GM12878 (cell line): Measurements from ENCODE around the gene SLC4A5. TPM values are rescaled to one million over a fixed set of nuclear protein-coding genes. Genes with fewer than 3 reads are reported as not detected.

Experiments used
- ATAC-seq: fragments of 200-7000 bp; cut with Tn5 transposase; 3 replicates; pipeline ENCODE4 v1.9.1; 2020; ENCODE audit warnings: mild to moderate bottlenecking, moderate library complexity
- BruUV-seq: library from RNA; stranded (reverse); fragments of 400-500 nt; replicated peaks from 2 replicates; lab custom pipeline; 2021; lab: Mats Ljungman, UMichigan
- CTCF ChIA-PET: fragments of 300-600 bp; sonication (Branson Sonifier 250); formaldehyde crosslinking; extraction: SDS; loops from one replicate; lab custom pipeline; 2021; ENCODE audit warnings: inconsistent platforms; lab: Yijun Ruan, JAX
- POLR2A ChIA-PET: fragments of 350-600 bp; formaldehyde crosslinking; extraction: SDS; loops from one replicate; lab custom pipeline; 2021; ENCODE audit warnings: inconsistent platforms; lab: Charles Lee
- RAD21 ChIA-PET: fragments of 300-600 bp; sonication (Branson Sonifier 250); formaldehyde crosslinking; loops from one replicate; lab custom pipeline; 2023; ENCODE audit warnings: antibody characterized with exemption; ENCODE audit not compliant: unreplicated experiment; lab: Charles Lee
- SMC1A ChIA-PET: fragments of 300-600 bp; sonication (Branson Sonifier 250); formaldehyde crosslinking; loops from one replicate; lab custom pipeline; 2023; ENCODE audit not compliant: unreplicated experiment, uncharacterized antibody; lab: Charles Lee
- DNase-seq: peaks from one replicate; pipeline ENCODE4 v3.0.0-alpha.2; 2011; ENCODE audit warnings: low read depth, low spot score
- FAIRE-seq: peaks from 3 replicates; lab custom pipeline; 2011; peaks lifted over from hg19 to GRCh38; lab: Jason Lieb, UNC
- H2AFZ ChIP-seq: 2 replicates; pipeline ENCODE4 v1.6.0; 2011; ENCODE audit warnings: low read depth, low read length, control low read depth; ENCODE audit not compliant: control insufficient read depth
- H3K27ac ChIP-seq: 2 replicates; pipeline ENCODE4 v1.5.1; 2011; ENCODE audit warnings: control low read depth; ENCODE audit not compliant: control insufficient read depth, insufficient read depth
- H3K27me3 ChIP-seq, 2 experiments: replicated peaks in 1 of 2; 2 replicates each; pipeline versions ENCODE4 v1.6.0 to v1.6.1; 2011; ENCODE audit warnings: low read length in 1 of 2; ENCODE audit not compliant: control insufficient read depth in 2 of 2, insufficient read depth in 2 of 2
- H3K36me3 ChIP-seq, 2 experiments: 2 replicates each; pipeline ENCODE4 v1.5.1; 2011; ENCODE audit warnings: low read length in 1 of 2; ENCODE audit not compliant: control insufficient read depth in 2 of 2, insufficient read depth in 2 of 2
- H3K4me1 ChIP-seq: 2 replicates; pipeline ENCODE4 v1.6.1; 2011; ENCODE audit warnings: mild to moderate bottlenecking, low read length, moderate library complexity, mixed read lengths; ENCODE audit not compliant: control insufficient read depth, insufficient read depth
- H3K4me2 ChIP-seq: 2 replicates; pipeline ENCODE4 v1.6.0; 2011; ENCODE audit warnings: control low read depth; ENCODE audit not compliant: control insufficient read depth, insufficient read depth
- H3K4me3 ChIP-seq: fragments of 200-600 bp; sonication (generic); 2 replicates; pipeline ENCODE4 v1.5.1; 2016
- H3K79me2 ChIP-seq: 2 replicates; pipeline ENCODE4 v1.6.0; 2011; ENCODE audit warnings: low read length; ENCODE audit not compliant: control insufficient read depth, insufficient read depth
- H3K9ac ChIP-seq: 2 replicates; pipeline ENCODE4 v1.8.0; 2011; ENCODE audit warnings: low read length, control low read depth, mixed read lengths; ENCODE audit not compliant: control insufficient read depth, insufficient read depth
- H3K9me3 ChIP-seq: replicated peaks from 3 replicates; pipeline ENCODE4 v1.5.1; 2011; ENCODE audit warnings: mild to moderate bottlenecking, low read length; ENCODE audit not compliant: control insufficient read depth, insufficient read depth
- H4K20me1 ChIP-seq: 2 replicates; pipeline ENCODE4 v1.6.0; 2011; ENCODE audit not compliant: control insufficient read depth, insufficient read depth
- NFYA ChIP-seq: IDR thresholded peaks from 2 replicates; pipeline ENCODE4 v1.6.1; 2011; ENCODE audit warnings: low read depth, mild to moderate bottlenecking, low read length, improper control_type of control experiment, borderline replicate concordance
- TARDBP ChIP-seq: IDR thresholded peaks from 2 replicates; pipeline ENCODE4 v1.6.1; 2016; ENCODE audit warnings: borderline replicate concordance
- TCF12 ChIP-seq: IDR thresholded peaks from 2 replicates; pipeline ENCODE4 v1.6.1; 2011; ENCODE audit warnings: low read depth, mild to moderate bottlenecking, low read length
- ZNF207 ChIP-seq: fragments of 450-650 bp; IDR thresholded peaks from 2 replicates; pipeline ENCODE4 v1.6.1; 2014; ENCODE audit warnings: antibody characterized with exemption, mild to moderate bottlenecking, borderline replicate concordance
- WGBS: methylation state at CpG from one replicate; pipeline ENCODE4 v1.1.6; 2016; ENCODE audit warnings: low lambda C conversion rate; ENCODE audit not compliant: insufficient replicate concordance, insufficient coverage; ENCODE audit errors: missing lambda C conversion rate; 5-methylcytosine and 5-hydroxymethylcytosine counted together
- in situ Hi-C: fragments of 300-500 bp; cut with MboI; formaldehyde crosslinking; loops from 9 replicates; pipeline ENCODE4 v1.14.3; 2018; ENCODE audit warnings: mixed read lengths
- intact Hi-C: fragments of 100-400 bp; cut with micrococcal nuclease; formaldehyde crosslinking; loops from one replicate; pipeline ENCODE4 v1.14.2; 2022; ENCODE audit not compliant: unreplicated experiment
- polyA plus RNA-seq, 11 experiments: library from polyadenylated mRNA; depleted of rRNA in 4 of 11; unstranded in 6 of 11; stranded (reverse) in 5 of 11; fragments of >200 nt; fragmentation: Nextera tagmentation in 4 of 11; fragmentation: Illumina TruSeq in 1 of 11; extraction: Ambion mirVana in 4 of 11; extraction: Trizol in 1 of 11; gene quantifications; 1 replicate in 1 of 11; 2 replicates in 10 of 11; pipeline versions ENCODE4 v1.2.1 to v1.2.3, GENCODE V29; 2011 to 2016; ENCODE audit warnings: inconsistent platforms in 2 of 11, missing spikeins in 2 of 11, low read depth in 1 of 11
- total RNA-seq, 4 experiments: library from RNA; depleted of rRNA in 3 of 4; stranded (reverse); fragments of >200 nt in 3 of 4; fragmentation: Illumina TruSeq in 1 of 4; extraction: Trizol in 1 of 4; gene quantifications; 2 replicates each; pipeline versions ENCODE4 v1.2.1 to v1.2.3, GENCODE V29; 2013 to 2021
- TF ChIP-seq, protein P1 (sequence below): IDR thresholded peaks from 2 replicates; pipeline ENCODE4 v1.6.1; 2012; ENCODE audit warnings: improper control_type of control experiment, low read depth, low read length; ENCODE audit not compliant: insufficient replicate concordance
- TF ChIP-seq, protein P2 (sequence below): fragments of 450-650 bp; IDR thresholded peaks from 2 replicates; pipeline ENCODE4 v1.6.1; 2017; ENCODE audit warnings: mild to moderate bottlenecking, moderate library complexity

Gene SLC4A5
- total and polyA plus RNA-seq, 10 of the 15 experiments (the other 5 are each of a cell fraction or from before 2014, with no cell fraction given), result 0.15 to 4.7 (median 1.6) TPM

DNA sequence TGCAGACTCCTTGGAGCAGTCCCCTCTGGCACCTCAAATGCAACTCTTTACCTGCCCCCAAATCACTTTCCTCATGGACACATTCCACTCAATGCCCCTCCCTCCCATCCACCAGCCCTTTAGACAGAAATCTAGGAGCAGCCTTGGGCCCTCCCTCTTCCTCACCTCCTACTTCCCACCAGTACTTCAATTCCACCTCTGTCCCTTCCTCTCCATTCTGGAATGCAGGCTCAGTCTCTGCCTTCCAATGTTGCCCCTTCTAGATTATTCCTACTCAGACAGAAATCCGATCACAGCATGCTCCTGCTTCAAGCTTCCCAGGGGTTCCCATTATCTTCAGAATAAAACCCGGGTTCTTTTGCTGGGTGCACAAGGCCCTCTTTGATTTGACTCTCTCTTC lies 82.7 kb downstream of the SLC4A5 start (continued):
- no peak for TF ChIP-seq ZNF207
- no peak for TF ChIP-seq TARDBP
- no peak for TF ChIP-seq TCF12

DNA sequence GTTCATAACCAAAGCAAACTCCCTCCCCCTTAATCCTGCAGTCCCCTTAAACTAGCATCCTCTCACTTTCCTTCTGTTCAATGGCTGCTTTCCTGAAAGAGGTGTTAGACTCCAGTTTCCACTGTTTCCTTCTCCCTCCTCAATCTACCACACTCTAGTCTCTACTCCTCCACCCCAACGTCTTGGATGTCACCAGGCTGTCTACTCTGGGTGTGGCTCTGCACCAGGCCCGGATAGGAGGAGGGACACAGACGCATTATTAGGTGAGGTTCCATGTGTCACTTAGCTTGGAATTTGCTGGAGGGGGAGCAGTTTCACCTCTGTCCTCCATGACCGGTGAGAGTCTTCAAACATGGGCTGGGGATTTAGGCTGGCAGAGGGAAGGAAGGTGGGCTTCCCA lies 83.5 kb downstream of the SLC4A5 start:
- POLR2A ChIA-PET, result no interaction called here
- H2AFZ ChIP-seq, result no peak overlapping the region
- intact Hi-C loops, result no loop called here

More for the DNA sequence above, 83.5 kb downstream of the SLC4A5 start:
- H4K20me1 ChIP-seq, result no peaks in the 10 kb centered on the region
- no peaks in the 10 kb centered on the region for H3K27me3 ChIP-seq
- ChIA-PET SMC1A (interaction anchor here (1.2 to 1.3 kb wide), 2 partner anchors 8 to 10 kb away, joined by 3 read pairs; no protein-coding TSS in a partner anchor), CTCF (interaction anchor here (1.0 to 4.2 kb wide), 2 partner anchors 9 to 131 kb away, joined by 3 to 20 read pairs; no protein-coding TSS in a partner anchor)
- H3K9ac ChIP-seq, result no peak overlapping the region
- in situ Hi-C loops, result no loop called here
- TF ChIP-seq NFYA (no peak), ZNF207 (no peak)
- TF ChIP-seq, protein P1, sequence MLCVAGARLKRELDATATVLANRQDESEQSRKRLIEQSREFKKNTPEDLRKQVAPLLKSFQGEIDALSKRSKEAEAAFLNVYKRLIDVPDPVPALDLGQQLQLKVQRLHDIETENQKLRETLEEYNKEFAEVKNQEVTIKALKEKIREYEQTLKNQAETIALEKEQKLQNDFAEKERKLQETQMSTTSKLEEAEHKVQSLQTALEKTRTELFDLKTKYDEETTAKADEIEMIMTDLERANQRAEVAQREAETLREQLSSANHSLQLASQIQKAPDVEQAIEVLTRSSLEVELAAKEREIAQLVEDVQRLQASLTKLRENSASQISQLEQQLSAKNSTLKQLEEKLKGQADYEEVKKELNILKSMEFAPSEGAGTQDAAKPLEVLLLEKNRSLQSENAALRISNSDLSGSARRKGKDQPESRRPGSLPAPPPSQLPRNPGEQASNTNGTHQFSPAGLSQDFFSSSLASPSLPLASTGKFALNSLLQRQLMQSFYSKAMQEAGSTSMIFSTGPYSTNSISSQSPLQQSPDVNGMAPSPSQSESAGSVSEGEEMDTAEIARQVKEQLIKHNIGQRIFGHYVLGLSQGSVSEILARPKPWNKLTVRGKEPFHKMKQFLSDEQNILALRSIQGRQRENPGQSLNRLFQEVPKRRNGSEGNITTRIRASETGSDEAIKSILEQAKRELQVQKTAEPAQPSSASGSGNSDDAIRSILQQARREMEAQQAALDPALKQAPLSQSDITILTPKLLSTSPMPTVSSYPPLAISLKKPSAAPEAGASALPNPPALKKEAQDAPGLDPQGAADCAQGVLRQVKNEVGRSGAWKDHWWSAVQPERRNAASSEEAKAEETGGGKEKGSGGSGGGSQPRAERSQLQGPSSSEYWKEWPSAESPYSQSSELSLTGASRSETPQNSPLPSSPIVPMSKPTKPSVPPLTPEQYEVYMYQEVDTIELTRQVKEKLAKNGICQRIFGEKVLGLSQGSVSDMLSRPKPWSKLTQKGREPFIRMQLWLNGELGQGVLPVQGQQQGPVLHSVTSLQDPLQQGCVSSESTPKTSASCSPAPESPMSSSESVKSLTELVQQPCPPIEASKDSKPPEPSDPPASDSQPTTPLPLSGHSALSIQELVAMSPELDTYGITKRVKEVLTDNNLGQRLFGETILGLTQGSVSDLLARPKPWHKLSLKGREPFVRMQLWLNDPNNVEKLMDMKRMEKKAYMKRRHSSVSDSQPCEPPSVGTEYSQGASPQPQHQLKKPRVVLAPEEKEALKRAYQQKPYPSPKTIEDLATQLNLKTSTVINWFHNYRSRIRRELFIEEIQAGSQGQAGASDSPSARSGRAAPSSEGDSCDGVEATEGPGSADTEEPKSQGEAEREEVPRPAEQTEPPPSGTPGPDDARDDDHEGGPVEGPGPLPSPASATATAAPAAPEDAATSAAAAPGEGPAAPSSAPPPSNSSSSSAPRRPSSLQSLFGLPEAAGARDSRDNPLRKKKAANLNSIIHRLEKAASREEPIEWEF, result no peak
- TF ChIP-seq, protein P2, sequence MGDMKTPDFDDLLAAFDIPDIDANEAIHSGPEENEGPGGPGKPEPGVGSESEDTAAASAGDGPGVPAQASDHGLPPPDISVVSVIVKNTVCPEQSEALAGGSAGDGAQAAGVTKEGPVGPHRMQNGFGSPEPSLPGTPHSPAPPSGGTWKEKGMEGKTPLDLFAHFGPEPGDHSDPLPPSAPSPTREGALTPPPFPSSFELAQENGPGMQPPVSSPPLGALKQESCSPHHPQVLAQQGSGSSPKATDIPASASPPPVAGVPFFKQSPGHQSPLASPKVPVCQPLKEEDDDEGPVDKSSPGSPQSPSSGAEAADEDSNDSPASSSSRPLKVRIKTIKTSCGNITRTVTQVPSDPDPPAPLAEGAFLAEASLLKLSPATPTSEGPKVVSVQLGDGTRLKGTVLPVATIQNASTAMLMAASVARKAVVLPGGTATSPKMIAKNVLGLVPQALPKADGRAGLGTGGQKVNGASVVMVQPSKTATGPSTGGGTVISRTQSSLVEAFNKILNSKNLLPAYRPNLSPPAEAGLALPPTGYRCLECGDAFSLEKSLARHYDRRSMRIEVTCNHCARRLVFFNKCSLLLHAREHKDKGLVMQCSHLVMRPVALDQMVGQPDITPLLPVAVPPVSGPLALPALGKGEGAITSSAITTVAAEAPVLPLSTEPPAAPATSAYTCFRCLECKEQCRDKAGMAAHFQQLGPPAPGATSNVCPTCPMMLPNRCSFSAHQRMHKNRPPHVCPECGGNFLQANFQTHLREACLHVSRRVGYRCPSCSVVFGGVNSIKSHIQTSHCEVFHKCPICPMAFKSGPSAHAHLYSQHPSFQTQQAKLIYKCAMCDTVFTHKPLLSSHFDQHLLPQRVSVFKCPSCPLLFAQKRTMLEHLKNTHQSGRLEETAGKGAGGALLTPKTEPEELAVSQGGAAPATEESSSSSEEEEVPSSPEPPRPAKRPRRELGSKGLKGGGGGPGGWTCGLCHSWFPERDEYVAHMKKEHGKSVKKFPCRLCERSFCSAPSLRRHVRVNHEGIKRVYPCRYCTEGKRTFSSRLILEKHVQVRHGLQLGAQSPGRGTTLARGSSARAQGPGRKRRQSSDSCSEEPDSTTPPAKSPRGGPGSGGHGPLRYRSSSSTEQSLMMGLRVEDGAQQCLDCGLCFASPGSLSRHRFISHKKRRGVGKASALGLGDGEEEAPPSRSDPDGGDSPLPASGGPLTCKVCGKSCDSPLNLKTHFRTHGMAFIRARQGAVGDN, result no peak
- TF ChIP-seq, all 136 proteins: peak for 0
- H3K4me1 ChIP-seq, result no peaks in the 10 kb centered on the region
- ATAC-seq, result no peak
- no peak overlapping the region for H3K4me3 ChIP-seq
- WGBS, result 68% methylated on average over 4 of the region's 4 CpGs
- no peak overlapping the region for H3K4me2 ChIP-seq
- no peaks in the 10 kb centered on the region for H3K36me3 ChIP-seq
- no peaks in the 10 kb centered on the region for H3K79me2 ChIP-seq
- DNase-seq, result no peak
- BruUV-seq, result no TSS peak
- no peaks in the 10 kb centered on the region for H3K9me3 ChIP-seq
- RAD21 ChIA-PET, result no interaction called here
- H3K27ac ChIP-seq, result no peak overlapping the region
- FAIRE-seq, result no peak
